Lower leg skin (tissue), 3 donors: Measurements from ENCODE around the gene SPRR2E.

ENCODE experiments used
- POLR2A ChIP-seq, 2 donors: fragments of 450-650 bp; IDR thresholded peaks; one replicate each; pipeline ENCODE4 v1.6.1; 2016 to 2017; ENCODE audit warnings: antibody characterized with exemption in 2 of 2, mild to moderate bottlenecking in 1 of 2, moderate library complexity in 1 of 2
- TF ChIP-seq, protein P1 (sequence below), 3 donors: fragments of 450-650 bp; IDR thresholded peaks; one replicate each; pipeline ENCODE4 v1.5.1; 2016; ENCODE audit warnings: antibody characterized with exemption in 3 of 3, mild to moderate bottlenecking in 3 of 3, moderate library complexity in 2 of 3

DNA sequence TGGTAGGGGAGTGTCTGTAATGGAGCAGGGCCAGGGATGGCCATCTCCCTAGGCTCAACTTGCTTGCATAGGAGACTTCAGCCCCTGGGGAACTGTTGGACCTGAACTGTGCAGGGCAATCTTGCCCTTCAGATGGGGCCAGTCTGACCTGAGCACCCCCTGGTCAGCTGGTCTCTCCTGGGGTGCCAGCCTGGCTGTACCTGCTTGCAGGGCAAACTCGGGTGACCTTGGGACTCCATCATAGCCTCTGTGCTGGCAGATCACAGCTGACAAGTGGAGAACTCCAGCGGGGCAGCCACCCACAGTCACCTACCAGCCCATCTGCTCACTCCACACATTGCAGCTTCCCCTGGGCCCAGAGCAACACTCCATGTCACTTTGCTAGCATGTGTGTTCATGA is 45.1 kb downstream of the SPRR2E start:
- TF ChIP-seq, protein P1, sequence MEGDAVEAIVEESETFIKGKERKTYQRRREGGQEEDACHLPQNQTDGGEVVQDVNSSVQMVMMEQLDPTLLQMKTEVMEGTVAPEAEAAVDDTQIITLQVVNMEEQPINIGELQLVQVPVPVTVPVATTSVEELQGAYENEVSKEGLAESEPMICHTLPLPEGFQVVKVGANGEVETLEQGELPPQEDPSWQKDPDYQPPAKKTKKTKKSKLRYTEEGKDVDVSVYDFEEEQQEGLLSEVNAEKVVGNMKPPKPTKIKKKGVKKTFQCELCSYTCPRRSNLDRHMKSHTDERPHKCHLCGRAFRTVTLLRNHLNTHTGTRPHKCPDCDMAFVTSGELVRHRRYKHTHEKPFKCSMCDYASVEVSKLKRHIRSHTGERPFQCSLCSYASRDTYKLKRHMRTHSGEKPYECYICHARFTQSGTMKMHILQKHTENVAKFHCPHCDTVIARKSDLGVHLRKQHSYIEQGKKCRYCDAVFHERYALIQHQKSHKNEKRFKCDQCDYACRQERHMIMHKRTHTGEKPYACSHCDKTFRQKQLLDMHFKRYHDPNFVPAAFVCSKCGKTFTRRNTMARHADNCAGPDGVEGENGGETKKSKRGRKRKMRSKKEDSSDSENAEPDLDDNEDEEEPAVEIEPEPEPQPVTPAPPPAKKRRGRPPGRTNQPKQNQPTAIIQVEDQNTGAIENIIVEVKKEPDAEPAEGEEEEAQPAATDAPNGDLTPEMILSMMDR (IDR thresholded peaks at IDR 0.05): no peak
- no peak for TF ChIP-seq POLR2A (IDR thresholded peaks at IDR 0.05)
